B cell (primary cell): Measurements from ENCODE around the gene ZSCAN31. TPM values are rescaled to one million over a fixed set of nuclear protein-coding genes. Genes with fewer than 3 reads are reported as not detected.

Experiments used
- ATAC-seq: fragments of 200-7000 bp; cut with Tn5 transposase; one replicate; pipeline ENCODE4 v1.10.0; 2021; ENCODE audit warnings: low read depth, mild to moderate bottlenecking, moderate number of reproducible peaks, moderate library complexity
- CTCF ChIA-PET: fragments of 350-600 bp; sonication (Branson Sonifier 250); formaldehyde crosslinking; loops from one replicate; lab custom pipeline; 2021; ENCODE audit warnings: antibody characterized with exemption, inconsistent platforms; lab: Charles Lee
- POLR2A ChIA-PET: fragments of 350-600 bp; sonication (Branson Sonifier 250); formaldehyde crosslinking; loops from one replicate; lab custom pipeline; 2021; ENCODE audit warnings: antibody characterized with exemption; lab: Charles Lee
- DNase-seq: peaks from one replicate; pipeline ENCODE4 v3.0.0; 2013
- H2AFZ ChIP-seq: 2 replicates; pipeline ENCODE4 v1.6.1; 2012; ENCODE audit warnings: mild to moderate bottlenecking, low read depth, low read length; ENCODE audit not compliant: insufficient read depth, poor library complexity, severe bottlenecking
- H3K27ac ChIP-seq, 2 donors: 1 replicate in 1 of 2; 2 replicates in 1 of 2; pipeline ENCODE4 v1.5.1; 2012 to 2013; ENCODE audit warnings: low read length in 2 of 2, mild to moderate bottlenecking in 2 of 2, moderate library complexity in 1 of 2
- H3K27me3 ChIP-seq, 4 experiments: fragments of 200-600 bp in 1 of 4; sonication (generic) in 1 of 4; replicated peaks in 1 of 4; 1 replicate in 2 of 4; 2 replicates in 2 of 4; pipeline versions ENCODE4 v1.6.1 to v1.7.0; 2013 to 2016; ENCODE audit warnings: low read length in 3 of 4, mild to moderate bottlenecking in 2 of 4, mixed read lengths in 1 of 4, moderate library complexity in 1 of 4; ENCODE audit not compliant: insufficient read depth in 4 of 4, control insufficient read depth in 3 of 4; ENCODE audit errors: control extremely low read depth in 1 of 4
- H3K36me3 ChIP-seq, 2 experiments: replicated peaks in 1 of 2; 1 replicate in 1 of 2; 2 replicates in 1 of 2; pipeline versions ENCODE4 v1.6.1 to v1.7.1; 2013; ENCODE audit warnings: low read length in 1 of 2; ENCODE audit not compliant: insufficient read depth in 2 of 2, control insufficient read depth in 1 of 2; ENCODE audit errors: control extremely low read depth in 1 of 2, extremely low read depth in 1 of 2
- H3K4me1 ChIP-seq, 2 donors: fragments of 200-600 bp in 1 of 2; sonication (generic) in 1 of 2; 1 replicate in 1 of 2; 2 replicates in 1 of 2; pipeline versions ENCODE4 v1.5.1 to v1.6.1; 2013 to 2017; ENCODE audit warnings: low read length in 2 of 2; ENCODE audit not compliant: control insufficient read depth in 2 of 2, insufficient read depth in 2 of 2
- H3K4me2 ChIP-seq: replicated peaks from 2 replicates; pipeline ENCODE3; 2012; ENCODE audit warnings: mild to moderate bottlenecking, low read depth, low read length; ENCODE audit not compliant: poor library complexity, severe bottlenecking
- H3K4me3 ChIP-seq, 5 experiments: fragments of 200-600 bp in 1 of 5; sonication (generic) in 1 of 5; 1 replicate in 3 of 5; 2 replicates in 2 of 5; pipeline versions ENCODE4 v1.5.1 to v1.7.0; 2011 to 2016; ENCODE audit warnings: low read length in 4 of 5, mild to moderate bottlenecking in 4 of 5, low read depth in 2 of 5, control low read depth in 1 of 5, moderate library complexity in 1 of 5; ENCODE audit not compliant: insufficient read depth in 1 of 5; ENCODE audit errors: control extremely low read depth in 1 of 5, extremely low read depth in 1 of 5
- H3K79me2 ChIP-seq: fragments of 200-600 bp; sonication (generic); one replicate; pipeline ENCODE4 v1.6.0; 2016; ENCODE audit warnings: low read length; ENCODE audit not compliant: control insufficient read depth, insufficient read depth
- H3K9ac ChIP-seq: fragments of 200-600 bp; sonication (generic); 2 replicates; pipeline ENCODE4 v1.6.1; 2017; ENCODE audit warnings: mild to moderate bottlenecking, low read length, moderate library complexity
- H3K9me3 ChIP-seq, 3 donors: one replicate each; pipeline versions ENCODE4 v1.6.1 to v1.7.1; 2013; ENCODE audit warnings: low read length in 2 of 3; ENCODE audit not compliant: control insufficient read depth in 2 of 3, insufficient read depth in 1 of 3; ENCODE audit errors: control extremely low read depth in 1 of 3
- H4K20me1 ChIP-seq: 2 replicates; pipeline ENCODE4 v1.6.0; 2012; ENCODE audit warnings: mild to moderate bottlenecking, low read length; ENCODE audit not compliant: insufficient read depth, control insufficient read depth, poor library complexity, severe bottlenecking
- H3K27ac Mint-ChIP-seq: one replicate; pipeline ENCODE4 v1.8.0; 2021; ENCODE audit warnings: mixed read lengths
- H3K27me3 Mint-ChIP-seq: one replicate; pipeline ENCODE4 v1.8.0; 2021; ENCODE audit warnings: mixed read lengths
- H3K4me1 Mint-ChIP-seq: one replicate; pipeline ENCODE4 v1.8.0; 2021; ENCODE audit warnings: mixed read lengths
- H3K4me3 Mint-ChIP-seq: one replicate; pipeline ENCODE4 v1.8.0; 2021; ENCODE audit warnings: mixed read lengths
- H3K9me3 Mint-ChIP-seq: one replicate; pipeline ENCODE4 v1.8.0; 2022; ENCODE audit warnings: mixed read lengths; ENCODE audit not compliant: insufficient read depth
- EZH2 ChIP-seq: IDR thresholded peaks from 2 replicates; pipeline ENCODE4 v1.6.1; 2012; ENCODE audit warnings: borderline replicate concordance, low read depth, mild to moderate bottlenecking, moderate library complexity, low read length; ENCODE audit not compliant: insufficient read depth, poor library complexity, severe bottlenecking
- WGBS: methylation state at CpG from one replicate; pipeline ENCODE4 v1.1.5; 2013; ENCODE audit warnings: missing lambda C conversion rate; ENCODE audit not compliant: insufficient coverage; 5-methylcytosine and 5-hydroxymethylcytosine counted together
- intact Hi-C: fragments of 100-400 bp; cut with micrococcal nuclease; formaldehyde crosslinking; loops from one replicate; pipeline ENCODE4 v1.10.0; 2022
- polyA plus RNA-seq: library from polyadenylated mRNA; depleted of rRNA; stranded (reverse); fragments of >200 nt; gene quantifications from 2 replicates; pipeline ENCODE4 v1.2.3, GENCODE V29; 2012
- total RNA-seq, 2 donors: library from RNA; stranded (reverse); fragments of 120-200 nt in 1 of 2; gene quantifications; 1 replicate in 1 of 2; 2 replicates in 1 of 2; pipeline versions ENCODE4 v1.2.3 to v1.2.4, GENCODE V29; 2013 to 2022
- TF ChIP-seq, protein P1 (sequence below): fragments of 200-600 bp; IDR thresholded peaks from one replicate; pipeline ENCODE4 v1.8.0; 2022; ENCODE audit warnings: antibody characterized with exemption, mild to moderate bottlenecking

ZSCAN31 gene
- total and polyA plus RNA-seq, 2 donors (not counting 1 experiment from before 2014, with no cell fraction given): 1.9 to 4.6 TPM

DNA sequence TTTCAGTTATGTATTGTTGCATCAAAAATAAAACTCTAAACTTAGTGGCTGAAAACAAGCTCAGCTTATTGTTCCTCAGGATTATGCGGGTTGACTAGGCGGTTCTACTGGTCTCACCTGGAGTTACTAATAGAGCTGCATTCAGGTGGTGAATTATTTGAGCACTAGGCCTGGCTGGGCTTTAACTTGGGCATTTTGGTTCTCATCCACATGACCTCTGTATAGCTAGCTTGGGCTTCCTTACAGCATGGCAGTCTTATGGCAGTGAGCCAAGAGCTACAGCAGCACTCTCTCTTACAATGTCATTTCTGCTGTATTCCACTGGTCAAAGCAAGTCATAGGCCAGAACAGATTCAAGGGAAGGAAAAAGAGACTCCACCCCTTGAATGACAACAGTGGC, 53.0 kb downstream of the ZSCAN31 start:
- Histone ChIP-seq H3K4me3 (no peak overlapping the region), H3K4me1 (peaks cover 7 to 9% of the 10 kb centered on the region in 2 donors), H4K20me1 (no peaks in the 10 kb centered on the region), H3K4me2 (no peak overlapping the region), H2AFZ (no peak overlapping the region), H3K9ac (no peak overlapping the region), H3K27ac (no peak overlapping the region), H3K9me3 (no peaks in the 10 kb centered on the region), H3K36me3 (no peaks in the 10 kb centered on the region), H3K79me2 (no peaks in the 10 kb centered on the region), H3K27me3 (peaks cover 0 to 16% (median 11%) of the 10 kb centered on the region in 4 experiments)
- peaks cover 9% of the 10 kb centered on the region for H3K4me1 Mint-ChIP-seq
- intact Hi-C loops: loop anchor here (5.0 kb wide), 2 partner anchors 46 to 54 kb away; partner anchors contain the start of gene ZSCAN31
- no peak for ATAC-seq
- DNase-seq: no peak
- CTCF ChIA-PET: interaction anchor here (1.6 kb wide), 1 partner anchor 73 kb away, joined by 6 read pairs; no protein-coding TSS in a partner anchor
- POLR2A ChIA-PET: no interaction called here
- H3K4me3 Mint-ChIP-seq: peak overlapping the region; percentile 21
- WGBS: 100% methylated on average over 2 of the region's 2 CpGs
- no peaks in the 10 kb centered on the region for H3K9me3 Mint-ChIP-seq
- no peak overlapping the region for H3K27ac Mint-ChIP-seq
- peaks cover 19% of the 10 kb centered on the region for H3K27me3 Mint-ChIP-seq
- TF ChIP-seq, protein P1, sequence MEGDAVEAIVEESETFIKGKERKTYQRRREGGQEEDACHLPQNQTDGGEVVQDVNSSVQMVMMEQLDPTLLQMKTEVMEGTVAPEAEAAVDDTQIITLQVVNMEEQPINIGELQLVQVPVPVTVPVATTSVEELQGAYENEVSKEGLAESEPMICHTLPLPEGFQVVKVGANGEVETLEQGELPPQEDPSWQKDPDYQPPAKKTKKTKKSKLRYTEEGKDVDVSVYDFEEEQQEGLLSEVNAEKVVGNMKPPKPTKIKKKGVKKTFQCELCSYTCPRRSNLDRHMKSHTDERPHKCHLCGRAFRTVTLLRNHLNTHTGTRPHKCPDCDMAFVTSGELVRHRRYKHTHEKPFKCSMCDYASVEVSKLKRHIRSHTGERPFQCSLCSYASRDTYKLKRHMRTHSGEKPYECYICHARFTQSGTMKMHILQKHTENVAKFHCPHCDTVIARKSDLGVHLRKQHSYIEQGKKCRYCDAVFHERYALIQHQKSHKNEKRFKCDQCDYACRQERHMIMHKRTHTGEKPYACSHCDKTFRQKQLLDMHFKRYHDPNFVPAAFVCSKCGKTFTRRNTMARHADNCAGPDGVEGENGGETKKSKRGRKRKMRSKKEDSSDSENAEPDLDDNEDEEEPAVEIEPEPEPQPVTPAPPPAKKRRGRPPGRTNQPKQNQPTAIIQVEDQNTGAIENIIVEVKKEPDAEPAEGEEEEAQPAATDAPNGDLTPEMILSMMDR: no peak
- TF ChIP-seq EZH2: no peak

DNA sequence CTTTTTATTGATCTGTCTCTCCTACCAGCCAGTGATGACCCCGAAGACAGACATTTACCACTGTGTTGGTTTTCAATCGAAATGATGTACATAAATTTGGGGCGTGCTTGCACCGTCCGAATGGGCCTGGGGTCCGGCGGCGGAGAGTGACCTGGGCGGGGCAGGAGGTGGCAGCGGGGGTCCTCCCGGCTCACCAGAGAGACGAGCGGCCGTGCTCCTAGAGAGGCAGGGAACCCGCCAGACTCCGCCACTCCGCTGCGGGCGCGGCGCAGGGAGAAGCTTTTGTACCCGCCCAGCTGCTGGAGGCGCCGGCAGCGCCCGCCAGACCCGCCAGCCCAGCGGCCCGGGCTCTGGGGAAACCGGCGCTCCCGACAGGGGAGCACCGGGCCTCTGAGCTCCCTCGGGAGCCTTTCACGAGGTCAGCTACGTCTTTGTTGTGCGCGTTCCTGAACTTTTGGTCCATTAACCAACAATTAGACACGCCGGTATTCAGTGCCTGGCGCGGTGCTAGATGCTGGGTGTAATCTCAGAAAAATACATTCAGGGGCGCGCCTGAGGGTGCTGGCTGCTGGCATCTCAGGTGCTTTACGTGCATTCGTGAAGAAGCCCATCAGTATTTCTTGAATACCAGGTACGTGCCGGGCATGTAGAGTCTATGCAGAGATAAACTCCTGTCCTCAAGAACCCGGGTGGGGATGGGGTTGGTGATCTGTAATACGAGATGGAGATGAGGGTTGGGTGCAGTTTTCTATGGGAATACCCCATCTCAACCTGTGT, 54.5 kb downstream of the ZSCAN31 start, which contains the start of gene PGBD1:
Gene PGBD1, plus strand, starts transcription at position 285 of the 777 bp plus-strand sequence. CDS start 2,242 bp downstream, outside the sequence.
- H3K9me3 ChIP-seq: no peaks in the 10 kb centered on the region
- POLR2A ChIA-PET: interaction anchor here (0.6 kb wide), 1 partner anchor 117 kb away, joined by 4 read pairs; no protein-coding TSS in a partner anchor
- DNase-seq (peak; percentile 63), ATAC-seq (peak; percentile 87)
- no peaks in the 10 kb centered on the region for H3K79me2 ChIP-seq
- TF ChIP-seq, protein P1: no peak
- no peak for TF ChIP-seq EZH2
- no peaks in the 10 kb centered on the region for H4K20me1 ChIP-seq
- peak within 1 kb of the TSS; percentile 45 to 61 (median 53) for H3K4me3 ChIP-seq
- H3K4me1 ChIP-seq: peaks cover 7 to 9% of the 10 kb centered on the region in 2 donors
- Mint-ChIP-seq H3K9me3 (no peaks in the 10 kb centered on the region), H3K4me1 (peaks cover 9% of the 10 kb centered on the region), H3K27ac (no peak within 1 kb of the TSS), H3K27me3 (peaks cover 19% of the 10 kb centered on the region), H3K4me3 (peak within 1 kb of the TSS; percentile 93)
- CTCF ChIA-PET: interaction anchor here (2.2 to 3.4 kb wide), 2 partner anchors 14 to 74 kb away, joined by 9 to 14 read pairs; partner anchors contain the start of gene ZSCAN26
- peaks cover 0 to 16% (median 11%) of the 10 kb centered on the region in 4 experiments for H3K27me3 ChIP-seq
- H3K4me2 ChIP-seq: peak within 1 kb of the TSS; percentile 83
- no peak within 1 kb of the TSS for H3K27ac ChIP-seq
- WGBS: under 1% methylated on average over 47 of the region's 50 CpGs
- peaks cover 6 to 10% of the 10 kb centered on the region in 2 experiments for H3K36me3 ChIP-seq
- H2AFZ ChIP-seq: peak within 1 kb of the TSS; percentile 76
- H3K9ac ChIP-seq: peak within 1 kb of the TSS; percentile 61
- intact Hi-C loops: loop anchor here (1.0 to 5.0 kb wide), 3 partner anchors 29 to 56 kb away; partner anchors contain the start of genes ZKSCAN4 and ZSCAN31
